Natural killer cell (primary cell): Measurements from ENCODE around the gene CLDN14. TPM values are rescaled to one million over a fixed set of nuclear protein-coding genes. Genes with fewer than 3 reads are reported as not detected.

ENCODE experiments used
- ATAC-seq, 3 donors: fragments of 150-1000 bp in 2 of 3; fragments of 200-7000 bp in 1 of 3; cut with Tn5 transposase; 1 replicate in 1 of 3; 2 replicates in 2 of 3; pipeline ENCODE4 v1.10.0; 2021; ENCODE audit warnings: mild to moderate bottlenecking in 2 of 3, moderate library complexity in 2 of 3
- DNase-seq, 2 donors: peaks; one replicate each; pipeline versions ENCODE4 v3.0.0 to v3.0.0-alpha.2; 2013 to 2021; ENCODE audit warnings: mixed read lengths in 1 of 2
- H3K27ac ChIP-seq: one replicate; pipeline ENCODE4 v1.5.1; 2013; ENCODE audit warnings: mild to moderate bottlenecking, low read length
- H3K27me3 ChIP-seq: one replicate; pipeline ENCODE4 v1.6.1; 2013; ENCODE audit warnings: low read length; ENCODE audit not compliant: control insufficient read depth, insufficient read depth
- H3K36me3 ChIP-seq: one replicate; pipeline ENCODE4 v1.6.1; 2013; ENCODE audit warnings: low read length; ENCODE audit not compliant: control insufficient read depth, insufficient read depth
- H3K4me1 ChIP-seq: one replicate; pipeline ENCODE4 v1.6.1; 2013; ENCODE audit warnings: low read length; ENCODE audit not compliant: control insufficient read depth, insufficient read depth
- H3K4me3 ChIP-seq: one replicate; pipeline ENCODE4 v1.5.1; 2013; ENCODE audit warnings: low read length
- H3K9me3 ChIP-seq: one replicate; pipeline ENCODE4 v1.6.1; 2013; ENCODE audit warnings: low read length; ENCODE audit not compliant: control insufficient read depth, insufficient read depth
- H3K27ac Mint-ChIP-seq, 2 donors: one replicate each; pipeline ENCODE4 v1.8.0; 2022; ENCODE audit warnings: mild to moderate bottlenecking in 2 of 2, mixed read lengths in 2 of 2, moderate library complexity in 1 of 2
- H3K27me3 Mint-ChIP-seq, 2 donors: one replicate each; pipeline ENCODE4 v1.8.0; 2022; ENCODE audit warnings: low read depth in 2 of 2, mixed read lengths in 2 of 2
- H3K36me3 Mint-ChIP-seq: one replicate; pipeline ENCODE4 v1.8.0; 2022; ENCODE audit warnings: mixed read lengths
- H3K4me1 Mint-ChIP-seq, 2 donors: one replicate each; pipeline ENCODE4 v1.8.0; 2022; ENCODE audit warnings: mixed read lengths in 2 of 2
- H3K4me3 Mint-ChIP-seq: one replicate; pipeline ENCODE4 v1.8.0; 2022; ENCODE audit warnings: mild to moderate bottlenecking, moderate library complexity, mixed read lengths
- H3K9me3 Mint-ChIP-seq, 2 donors: one replicate each; pipeline ENCODE4 v1.8.0; 2022; ENCODE audit warnings: mixed read lengths in 2 of 2
- WGBS: methylation state at CpG from one replicate; pipeline ENCODE4 v1.1.7; 2013; ENCODE audit warnings: missing lambda C conversion rate; ENCODE audit not compliant: insufficient coverage; 5-methylcytosine and 5-hydroxymethylcytosine counted together
- intact Hi-C: fragments of 100-400 bp; cut with micrococcal nuclease; formaldehyde crosslinking; loops from one replicate; pipeline ENCODE4 v1.14.2; 2022
- total RNA-seq, 4 donors: library from RNA; stranded (reverse); fragments of 120-200 nt in 1 of 4; gene quantifications; one replicate each; pipeline versions ENCODE4 v1.2.3 to v1.2.4, GENCODE V29; 2013 to 2022
- TF ChIP-seq, protein P1 (sequence below): fragments of 200-600 bp; IDR thresholded peaks from one replicate; pipeline ENCODE4 v1.8.0; 2022; ENCODE audit warnings: antibody characterized with exemption

The CLDN14 gene
- total RNA-seq, 3 donors from 2014 or later (not counting 1 experiment from before 2014, with no cell fraction given) = not detected

DNA sequence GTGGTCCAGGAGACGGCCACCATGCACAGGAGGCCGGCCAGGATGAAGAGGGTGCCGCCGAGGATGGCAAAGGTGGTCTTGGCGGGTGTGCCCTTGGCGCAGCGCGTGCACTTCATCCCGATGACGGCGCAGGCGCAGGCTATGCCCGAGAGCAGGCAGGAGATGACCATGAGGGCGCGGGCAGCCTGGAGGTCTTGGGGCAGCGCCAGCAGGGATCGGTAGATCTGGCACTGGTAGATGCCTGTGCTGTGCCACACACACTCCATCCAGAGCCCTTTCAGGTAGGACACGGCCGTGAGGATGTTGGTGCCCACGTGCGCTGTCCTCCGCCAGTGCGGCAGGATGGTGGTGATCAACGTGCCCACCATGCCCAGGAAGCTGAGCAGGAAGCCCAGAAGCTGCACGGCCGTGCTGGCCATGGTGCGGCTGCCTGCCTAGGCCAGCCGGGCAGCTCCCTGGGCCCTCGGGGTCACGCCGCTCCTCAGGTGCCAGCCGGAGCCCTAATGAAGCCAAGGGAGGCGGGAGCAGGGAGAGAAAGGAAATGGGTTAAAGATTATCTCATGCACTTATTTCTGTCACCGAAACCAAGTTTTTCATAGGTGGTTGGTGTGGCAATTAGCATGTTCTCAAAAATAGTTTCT, 18.5 kb downstream of the CLDN14 start:
- no peak overlapping the region for H3K27ac ChIP-seq
- no peaks in the 10 kb centered on the region for H3K4me1 ChIP-seq
- no peaks in the 10 kb centered on the region for H3K27me3 ChIP-seq
- no peak overlapping the region for H3K4me3 Mint-ChIP-seq
- peaks cover 0 to 4% of the 10 kb centered on the region in 2 donors for H3K27me3 Mint-ChIP-seq
- TF ChIP-seq, protein P1, sequence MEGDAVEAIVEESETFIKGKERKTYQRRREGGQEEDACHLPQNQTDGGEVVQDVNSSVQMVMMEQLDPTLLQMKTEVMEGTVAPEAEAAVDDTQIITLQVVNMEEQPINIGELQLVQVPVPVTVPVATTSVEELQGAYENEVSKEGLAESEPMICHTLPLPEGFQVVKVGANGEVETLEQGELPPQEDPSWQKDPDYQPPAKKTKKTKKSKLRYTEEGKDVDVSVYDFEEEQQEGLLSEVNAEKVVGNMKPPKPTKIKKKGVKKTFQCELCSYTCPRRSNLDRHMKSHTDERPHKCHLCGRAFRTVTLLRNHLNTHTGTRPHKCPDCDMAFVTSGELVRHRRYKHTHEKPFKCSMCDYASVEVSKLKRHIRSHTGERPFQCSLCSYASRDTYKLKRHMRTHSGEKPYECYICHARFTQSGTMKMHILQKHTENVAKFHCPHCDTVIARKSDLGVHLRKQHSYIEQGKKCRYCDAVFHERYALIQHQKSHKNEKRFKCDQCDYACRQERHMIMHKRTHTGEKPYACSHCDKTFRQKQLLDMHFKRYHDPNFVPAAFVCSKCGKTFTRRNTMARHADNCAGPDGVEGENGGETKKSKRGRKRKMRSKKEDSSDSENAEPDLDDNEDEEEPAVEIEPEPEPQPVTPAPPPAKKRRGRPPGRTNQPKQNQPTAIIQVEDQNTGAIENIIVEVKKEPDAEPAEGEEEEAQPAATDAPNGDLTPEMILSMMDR = no peak
- no peaks in the 10 kb centered on the region for H3K36me3 ChIP-seq
- H3K4me1 Mint-ChIP-seq = no peaks in the 10 kb centered on the region
- no peaks in the 10 kb centered on the region for H3K9me3 Mint-ChIP-seq
- DNase-seq (no peak), ATAC-seq (no peak)
- WGBS = 93% methylated on average over 34 of the region's 34 CpGs
- no peak overlapping the region for H3K4me3 ChIP-seq
- intact Hi-C loops = no loop called here
- no peaks in the 10 kb centered on the region for H3K36me3 Mint-ChIP-seq
- no peak overlapping the region for H3K27ac Mint-ChIP-seq
- H3K9me3 ChIP-seq = no peaks in the 10 kb centered on the region

DNA sequence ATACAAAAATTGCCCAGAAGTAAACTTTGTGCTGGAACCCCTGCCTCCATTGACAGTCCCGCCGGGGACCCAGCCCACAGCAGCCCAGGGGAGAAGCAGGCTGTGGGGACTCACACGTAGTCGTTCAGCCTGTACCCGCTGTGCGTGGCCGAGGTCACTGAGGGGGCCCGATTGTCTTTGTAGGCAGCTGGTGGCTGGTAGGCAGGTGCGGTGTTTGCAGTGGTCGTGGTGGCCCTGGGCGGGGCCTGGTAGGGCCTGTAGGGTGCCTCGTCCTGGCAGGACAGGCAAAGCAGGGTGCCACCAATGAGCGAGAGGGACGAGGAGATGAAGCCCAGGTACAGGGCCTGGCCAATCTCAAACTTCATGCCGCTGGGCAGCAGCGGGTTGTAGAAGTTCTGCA, 19.1 kb downstream of the CLDN14 start:
- H3K27ac ChIP-seq = no peak overlapping the region
- Mint-ChIP-seq H3K4me1 (no peaks in the 10 kb centered on the region), H3K36me3 (no peaks in the 10 kb centered on the region), H3K27ac (no peak overlapping the region), H3K9me3 (no peaks in the 10 kb centered on the region), H3K4me3 (no peak overlapping the region), H3K27me3 (peaks cover 0 to 4% of the 10 kb centered on the region in 2 donors)
- no peaks in the 10 kb centered on the region for H3K27me3 ChIP-seq
- no peak overlapping the region for H3K4me3 ChIP-seq
- no peaks in the 10 kb centered on the region for H3K36me3 ChIP-seq
- TF ChIP-seq, protein P1 = no peak
- DNase-seq (no peak), ATAC-seq (no peak)
- no peaks in the 10 kb centered on the region for H3K9me3 ChIP-seq
- H3K4me1 ChIP-seq = no peaks in the 10 kb centered on the region
- 86% methylated on average over 16 of the region's 16 CpGs for WGBS
- intact Hi-C loops = no loop called here

DNA sequence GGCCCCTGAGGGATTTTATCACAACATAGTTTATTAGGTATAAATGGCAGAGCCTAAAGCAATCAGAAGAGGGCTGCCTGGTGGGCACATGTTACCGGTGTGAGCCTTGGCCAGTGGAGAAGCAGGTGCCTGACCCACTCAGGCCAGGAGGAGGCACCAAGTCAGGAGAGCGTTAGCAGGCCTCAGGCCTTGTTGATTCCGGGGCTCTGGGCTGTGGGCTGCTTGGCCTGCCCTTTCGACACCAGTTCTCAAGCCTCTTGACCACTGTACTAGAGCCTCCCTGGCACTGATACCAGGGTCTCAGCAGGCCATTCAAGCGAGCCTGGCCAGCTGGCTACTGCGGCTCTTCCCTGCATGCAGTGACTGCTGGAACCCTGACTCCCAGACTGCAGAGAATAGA, 20.8 kb downstream of the CLDN14 start:
- Mint-ChIP-seq H3K9me3 (no peaks in the 10 kb centered on the region), H3K36me3 (no peaks in the 10 kb centered on the region), H3K27ac (no peak overlapping the region), H3K4me3 (no peak overlapping the region), H3K27me3 (peaks cover 0 to 4% of the 10 kb centered on the region in 2 donors), H3K4me1 (no peaks in the 10 kb centered on the region)
- Histone ChIP-seq H3K36me3 (no peaks in the 10 kb centered on the region), H3K27me3 (no peaks in the 10 kb centered on the region), H3K4me1 (no peaks in the 10 kb centered on the region), H3K9me3 (no peaks in the 10 kb centered on the region), H3K4me3 (no peak overlapping the region), H3K27ac (no peak overlapping the region)
- 93% methylated on average over 6 of the region's 6 CpGs for WGBS
- intact Hi-C loops = no loop called here
- no peak for ATAC-seq
- DNase-seq = no peak
- TF ChIP-seq, protein P1 = no peak
